ENCODE measurements around the gene PRKCE.

The PRKCE gene

DNA sequence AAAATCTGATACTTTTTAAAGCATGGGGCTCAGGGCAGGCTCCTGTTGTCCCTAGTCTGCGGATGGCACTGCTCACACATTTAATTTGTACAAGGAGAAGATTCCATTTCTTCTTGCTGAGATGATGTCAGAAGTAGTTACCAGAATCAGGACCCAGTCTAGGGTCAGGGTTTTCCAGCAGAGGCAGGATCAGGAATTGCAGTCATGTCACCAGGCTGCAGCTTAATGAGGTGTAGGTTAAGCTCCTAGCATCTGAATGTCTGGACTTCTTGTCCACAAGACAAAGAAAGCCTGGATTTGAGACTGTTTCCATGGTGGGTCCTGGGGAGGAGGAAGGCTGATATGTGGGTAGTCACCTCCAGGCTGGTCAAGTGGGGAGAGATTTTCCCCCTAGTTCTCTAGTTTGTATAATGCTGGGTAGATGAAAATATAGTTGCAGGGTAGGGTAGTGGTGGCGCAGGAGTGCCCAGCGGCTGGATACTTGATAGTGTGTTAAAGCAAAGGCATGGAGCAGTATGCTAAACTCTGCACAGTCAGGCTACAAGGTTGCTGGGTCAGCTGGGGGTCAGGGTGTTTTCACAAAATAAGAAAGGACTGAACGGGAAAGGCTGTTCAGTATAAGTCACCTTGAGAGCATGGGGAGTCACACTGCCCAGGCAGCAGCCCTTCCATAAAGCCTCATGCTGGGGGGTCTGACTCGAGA, 148.4 kb downstream of the PRKCE start:
- H3K79me2 ChIP-seq (ENCODE audit: control insufficient read depth, insufficient read depth, low read length): no peaks in the 10 kb centered on the region
- no peak overlapping the region for H4K5ac ChIP-seq (ENCODE audit: low read length)
- no peak overlapping the region for H2AK5ac ChIP-seq (ENCODE audit: low read length)
- no peak overlapping the region for H3K9ac ChIP-seq (ENCODE audit: low read length)
- H3K36me3 ChIP-seq (ENCODE audit: control insufficient read depth, insufficient read depth, low read length): no peaks in the 10 kb centered on the region
- H3K27me3 ChIP-seq (ENCODE audit: insufficient read depth, low read length, poor library complexity): no peaks in the 10 kb centered on the region
- no peak overlapping the region for H2BK120ac ChIP-seq (ENCODE audit: low read depth, low read length)
- no peak overlapping the region for H2BK5ac ChIP-seq (ENCODE audit: low read length)
- WGBS (ENCODE audit: extremely low coverage, insufficient coverage, low lambda C conversion rate): no CpG with 5 or more reads among the region's 5 CpGs
- H3K18ac ChIP-seq (ENCODE audit: low read length): no peak overlapping the region
- no peak overlapping the region for H4K8ac ChIP-seq (ENCODE audit: low read depth, low read length)
- H3K4me2 ChIP-seq (ENCODE audit: low read length): no peak overlapping the region
- no peak overlapping the region for H3K23ac ChIP-seq (ENCODE audit: low read length)
- no peaks in the 10 kb centered on the region for H3K79me1 ChIP-seq (ENCODE audit: low read length)
- H3K4me1 ChIP-seq (ENCODE audit: control insufficient read depth, low read depth, low read length): no peaks in the 10 kb centered on the region
- DNase-seq: no peak
- no peak overlapping the region for H3K56ac ChIP-seq (ENCODE audit: low read length)
- no peak overlapping the region for H3K27ac ChIP-seq (ENCODE audit: low read depth, low read length)
- H3K4me3 ChIP-seq (ENCODE audit: low read length): no peak overlapping the region
- no peak overlapping the region for H2BK15ac ChIP-seq (replicated peaks; ENCODE audit: low read depth)
- H3K4ac ChIP-seq (ENCODE audit: low read depth, low read length): no peak overlapping the region

DNA sequence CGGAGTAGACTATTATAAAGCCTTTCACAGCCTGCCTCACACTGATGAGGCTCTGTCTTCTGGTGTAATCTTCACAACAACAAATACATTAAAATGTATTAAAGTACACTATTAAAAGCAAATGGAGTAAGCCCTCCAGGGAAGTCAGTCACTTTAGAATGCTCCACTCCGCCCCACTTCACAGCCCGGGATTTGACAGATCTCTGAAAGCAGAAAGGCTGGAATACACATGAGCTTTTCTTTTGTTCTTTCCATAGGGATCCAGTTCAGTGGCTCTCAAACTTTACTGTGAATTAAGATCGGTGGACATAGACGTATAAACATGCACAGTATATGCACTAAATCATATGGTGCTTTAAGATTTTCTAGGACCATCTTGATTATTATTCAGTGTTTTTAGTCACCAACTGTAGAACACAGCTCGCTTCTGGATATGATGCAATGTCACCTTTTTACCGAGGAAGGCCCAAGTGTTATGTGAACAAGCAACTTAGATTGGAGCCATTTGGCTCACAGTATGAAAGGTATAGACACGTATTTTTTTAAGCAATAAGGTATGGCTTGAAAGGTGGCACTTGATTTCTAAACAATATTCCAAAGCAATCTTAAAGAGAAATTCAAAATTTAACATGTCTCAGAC, 151.1 kb downstream of the PRKCE start:
- Histone ChIP-seq H2BK5ac (ENCODE audit: low read length) (no peak overlapping the region), H2BK15ac (replicated peaks; ENCODE audit: low read depth) (no peak overlapping the region), H3K4me3 (ENCODE audit: low read length) (no peak overlapping the region), H3K36me3 (ENCODE audit: control insufficient read depth, insufficient read depth, low read length) (no peaks in the 10 kb centered on the region), H4K8ac (ENCODE audit: low read depth, low read length) (no peak overlapping the region), H3K9ac (ENCODE audit: low read length) (no peak overlapping the region), H3K4me2 (ENCODE audit: low read length) (no peak overlapping the region), H3K23ac (ENCODE audit: low read length) (no peak overlapping the region), H3K79me1 (ENCODE audit: low read length) (no peaks in the 10 kb centered on the region), H3K79me2 (ENCODE audit: control insufficient read depth, insufficient read depth, low read length) (no peaks in the 10 kb centered on the region), H3K4me1 (ENCODE audit: control insufficient read depth, low read depth, low read length) (no peaks in the 10 kb centered on the region), H4K5ac (ENCODE audit: low read length) (no peak overlapping the region), H3K27ac (ENCODE audit: low read depth, low read length) (no peak overlapping the region), H2AK5ac (ENCODE audit: low read length) (no peak overlapping the region), H2BK120ac (ENCODE audit: low read depth, low read length) (no peak overlapping the region), H3K18ac (ENCODE audit: low read length) (no peak overlapping the region), H3K4ac (ENCODE audit: low read depth, low read length) (no peak overlapping the region), H3K56ac (ENCODE audit: low read length) (no peak overlapping the region), H3K27me3 (ENCODE audit: insufficient read depth, low read length, poor library complexity) (no peaks in the 10 kb centered on the region)
- no peak for DNase-seq
- WGBS (ENCODE audit: extremely low coverage, insufficient coverage, low lambda C conversion rate): no CpG with 5 or more reads among the region's 8 CpGs

DNA sequence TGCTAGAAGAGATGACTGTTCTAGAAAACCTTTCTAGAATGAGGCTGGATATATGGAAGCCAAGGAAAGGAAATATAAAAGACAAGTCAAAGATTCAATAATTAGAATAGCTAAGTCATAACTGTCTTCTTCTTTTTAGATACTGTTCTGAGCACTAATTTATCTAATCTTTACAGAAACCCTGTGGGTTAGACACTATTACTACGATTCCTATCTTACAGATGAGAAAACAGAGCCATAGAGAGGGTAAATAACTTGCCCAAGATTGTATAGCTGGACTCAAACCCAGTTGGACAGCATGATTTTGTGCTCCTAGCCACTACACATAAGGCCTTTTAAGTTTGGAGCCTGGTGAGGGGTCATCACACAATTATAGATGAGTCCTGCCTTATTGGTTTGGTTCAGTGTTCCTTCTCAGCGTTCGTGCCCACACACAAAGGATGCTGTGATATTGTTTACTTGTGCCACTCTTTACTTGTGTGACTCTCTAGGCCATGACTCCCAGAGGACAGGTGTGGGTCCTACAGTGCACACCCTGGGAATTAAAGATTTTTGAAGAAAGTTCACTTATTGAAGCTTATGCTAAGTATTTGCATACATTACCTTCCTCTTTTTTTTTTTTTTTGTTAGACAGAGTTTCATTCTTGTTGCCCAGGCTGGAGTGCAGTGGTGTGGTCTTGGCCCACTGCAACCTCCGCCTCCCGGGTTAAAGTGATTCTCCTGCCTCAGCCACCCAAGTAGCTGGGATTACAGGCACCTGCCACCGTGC, 153.7 kb downstream of the PRKCE start:
- Histone ChIP-seq H2BK15ac (replicated peaks; ENCODE audit: low read depth) (no peak overlapping the region), H4K8ac (ENCODE audit: low read depth, low read length) (no peak overlapping the region), H3K79me2 (ENCODE audit: control insufficient read depth, insufficient read depth, low read length) (no peaks in the 10 kb centered on the region), H3K4me2 (ENCODE audit: low read length) (no peak overlapping the region), H3K56ac (ENCODE audit: low read length) (no peak overlapping the region), H3K9ac (ENCODE audit: low read length) (no peak overlapping the region), H3K23ac (ENCODE audit: low read length) (no peak overlapping the region), H3K4ac (ENCODE audit: low read depth, low read length) (no peak overlapping the region), H4K5ac (ENCODE audit: low read length) (no peak overlapping the region), H3K27ac (ENCODE audit: low read depth, low read length) (no peak overlapping the region), H2AK5ac (ENCODE audit: low read length) (no peak overlapping the region), H2BK5ac (ENCODE audit: low read length) (no peak overlapping the region), H3K36me3 (ENCODE audit: control insufficient read depth, insufficient read depth, low read length) (no peaks in the 10 kb centered on the region), H3K4me1 (ENCODE audit: control insufficient read depth, low read depth, low read length) (no peaks in the 10 kb centered on the region), H2BK120ac (ENCODE audit: low read depth, low read length) (no peak overlapping the region), H3K79me1 (ENCODE audit: low read length) (no peaks in the 10 kb centered on the region), H3K4me3 (ENCODE audit: low read length) (no peak overlapping the region), H3K27me3 (ENCODE audit: insufficient read depth, low read length, poor library complexity) (no peaks in the 10 kb centered on the region), H3K18ac (ENCODE audit: low read length) (no peak overlapping the region)
- no peak for DNase-seq
- no CpG with 5 or more reads among the region's 6 CpGs for WGBS (ENCODE audit: extremely low coverage, insufficient coverage, low lambda C conversion rate)

DNA sequence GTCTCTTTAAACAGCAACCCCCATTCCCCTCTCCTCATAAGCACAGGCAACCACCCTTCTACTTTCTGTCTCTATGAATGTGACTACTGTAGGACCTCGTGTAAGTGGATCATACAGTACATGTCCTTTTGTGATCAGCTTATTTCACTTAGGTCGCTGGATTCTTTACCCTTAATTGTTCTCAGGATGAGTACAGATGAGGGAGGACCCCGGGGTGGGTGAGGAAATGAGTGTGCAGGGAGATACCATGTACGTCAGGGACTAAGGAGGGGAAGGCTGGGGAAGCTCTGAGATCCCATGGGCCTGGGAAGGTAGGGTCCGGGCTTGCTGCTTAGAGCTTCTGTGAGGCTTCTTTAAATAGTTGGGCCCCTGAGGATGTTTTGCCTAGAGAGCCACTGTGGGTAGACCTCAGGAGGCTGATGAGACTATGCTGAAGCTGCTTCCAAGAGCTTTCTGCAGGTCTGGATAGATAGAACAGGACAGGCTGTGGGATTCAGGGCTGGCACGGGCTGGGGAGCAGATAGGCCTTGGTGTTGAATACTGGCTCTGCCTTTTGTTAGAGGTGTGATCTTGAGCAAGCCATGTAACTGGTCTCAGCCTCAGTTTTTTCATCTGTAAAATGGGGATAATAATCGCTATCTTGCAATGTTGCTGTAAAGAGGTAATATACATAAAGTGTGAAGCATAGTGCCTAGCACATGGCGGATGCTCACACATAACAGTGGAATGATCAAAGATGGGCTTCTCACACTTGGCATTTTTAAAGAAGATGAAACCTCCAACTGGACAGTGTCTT, 155.3 kb downstream of the PRKCE start:
- Histone ChIP-seq H2BK120ac (ENCODE audit: low read depth, low read length) (no peak overlapping the region), H3K4me3 (ENCODE audit: low read length) (no peak overlapping the region), H3K56ac (ENCODE audit: low read length) (no peak overlapping the region)

GRCh38 chr2:45808294-45808800, 156.9 kb downstream of the PRKCE start:
- no peak for DNase-seq
- Histone ChIP-seq H3K36me3 (ENCODE audit: control insufficient read depth, insufficient read depth, low read length) (no peaks in the 10 kb centered on the region), H3K4me2 (ENCODE audit: low read length) (no peak overlapping the region), H3K4ac (ENCODE audit: low read depth, low read length) (no peak overlapping the region), H2BK120ac (ENCODE audit: low read depth, low read length) (no peak overlapping the region), H3K27me3 (ENCODE audit: insufficient read depth, low read length, poor library complexity) (no peaks in the 10 kb centered on the region), H3K27ac (ENCODE audit: low read depth, low read length) (no peak overlapping the region), H3K79me2 (ENCODE audit: control insufficient read depth, insufficient read depth, low read length) (no peaks in the 10 kb centered on the region), H3K79me1 (ENCODE audit: low read length) (no peaks in the 10 kb centered on the region), H3K9ac (ENCODE audit: low read length) (no peak overlapping the region), H2BK15ac (replicated peaks; ENCODE audit: low read depth) (no peak overlapping the region), H4K8ac (ENCODE audit: low read depth, low read length) (no peak overlapping the region), H3K18ac (ENCODE audit: low read length) (no peak overlapping the region), H2AK5ac (ENCODE audit: low read length) (no peak overlapping the region), H3K4me3 (ENCODE audit: low read length) (no peak overlapping the region), H2BK5ac (ENCODE audit: low read length) (no peak overlapping the region), H3K56ac (ENCODE audit: low read length) (no peak overlapping the region), H3K23ac (ENCODE audit: low read length) (no peak overlapping the region), H4K5ac (ENCODE audit: low read length) (no peak overlapping the region), H3K4me1 (ENCODE audit: control insufficient read depth, low read depth, low read length) (no peaks in the 10 kb centered on the region)
- no CpG with 5 or more reads among the region's 4 CpGs for WGBS (ENCODE audit: extremely low coverage, insufficient coverage, low lambda C conversion rate)

More for the DNA sequence above, 155.3 kb downstream of the PRKCE start:
- H3K23ac ChIP-seq (ENCODE audit: low read length): no peak overlapping the region
- no peak overlapping the region for H3K9ac ChIP-seq (ENCODE audit: low read length)
- H3K18ac ChIP-seq (ENCODE audit: low read length): no peak overlapping the region
- H3K79me2 ChIP-seq (ENCODE audit: control insufficient read depth, insufficient read depth, low read length): no peaks in the 10 kb centered on the region
- no peak overlapping the region for H2BK5ac ChIP-seq (ENCODE audit: low read length)
- no peak overlapping the region for H3K4ac ChIP-seq (ENCODE audit: low read depth, low read length)
- H3K27ac ChIP-seq (ENCODE audit: low read depth, low read length): no peak overlapping the region
- H4K8ac ChIP-seq (ENCODE audit: low read depth, low read length): no peak overlapping the region
- no peak for DNase-seq
- no peaks in the 10 kb centered on the region for H3K4me1 ChIP-seq (ENCODE audit: control insufficient read depth, low read depth, low read length)
- H3K4me2 ChIP-seq (ENCODE audit: low read length): no peak overlapping the region
- H4K5ac ChIP-seq (ENCODE audit: low read length): no peak overlapping the region
- no peak overlapping the region for H2AK5ac ChIP-seq (ENCODE audit: low read length)
- H2BK15ac ChIP-seq (replicated peaks; ENCODE audit: low read depth): no peak overlapping the region
- H3K79me1 ChIP-seq (ENCODE audit: low read length): no peaks in the 10 kb centered on the region
- H3K36me3 ChIP-seq (ENCODE audit: control insufficient read depth, insufficient read depth, low read length): no peaks in the 10 kb centered on the region
- no CpG with 5 or more reads among the region's 8 CpGs for WGBS (ENCODE audit: extremely low coverage, insufficient coverage, low lambda C conversion rate)
- H3K27me3 ChIP-seq (ENCODE audit: insufficient read depth, low read length, poor library complexity): no peaks in the 10 kb centered on the region
